Measurements from ENCODE around the gene CTU2.

DNA sequence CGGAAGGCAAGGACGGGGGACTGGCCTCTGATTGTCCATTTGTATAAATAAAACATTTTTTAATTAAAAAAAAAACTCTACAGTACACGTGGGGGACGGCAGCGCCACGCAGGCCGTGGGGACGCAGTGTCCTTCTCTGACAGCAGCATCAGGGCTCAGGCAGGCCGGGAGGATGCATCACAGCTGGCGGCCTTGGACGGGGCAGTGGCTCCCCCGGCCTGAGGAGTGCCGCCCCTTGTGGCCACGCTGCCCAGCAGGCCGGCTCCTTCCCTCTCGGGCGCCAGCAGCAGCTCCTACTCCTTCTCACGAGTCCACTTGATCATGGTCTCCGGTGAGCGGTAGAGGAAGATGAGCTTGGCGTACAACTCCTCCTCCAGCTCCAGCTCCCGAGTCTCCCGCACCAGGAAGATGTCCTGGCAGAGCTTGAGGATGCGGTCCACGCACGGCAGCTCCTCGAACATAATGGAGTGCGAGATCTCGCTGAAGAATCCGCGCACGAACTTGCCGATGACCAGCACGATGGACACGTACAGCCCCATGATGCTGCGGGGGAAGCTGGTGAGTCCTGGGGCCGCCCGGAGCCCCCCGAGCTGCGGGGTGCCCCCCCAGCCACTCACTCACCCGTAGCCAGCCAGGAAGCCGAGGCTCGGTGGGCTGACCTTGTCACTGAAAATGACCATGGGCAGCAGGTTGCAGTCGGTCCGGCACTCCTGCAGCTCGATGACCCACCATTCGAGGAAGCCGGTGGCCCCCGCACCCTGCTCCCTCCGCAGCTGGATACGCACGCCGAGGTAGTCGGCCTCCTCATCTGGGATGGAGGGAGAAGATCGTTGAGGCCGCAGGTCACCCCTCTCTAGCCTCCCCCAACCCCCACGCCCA is 9.2 kb downstream of the CTU2 start:
- TF ChIP-seq CTCF (optimal IDR thresholded peaks at IDR 0.05 in 1 of 3, IDR thresholded peaks at IDR 0.05 in 1 of 3, conservative IDR thresholded peaks at IDR 0.05 in 1 of 3; ENCODE audit: extremely low read depth in 1 of 3, insufficient read depth in 2 of 3, low read length in 3 of 3) (no peak), EZH2 (IDR thresholded peaks at IDR 0.05; ENCODE audit: low read length) (no peak)

Measured in keratinocyte (primary cell).